Fibroblast of peridontal ligament (primary cell): ENCODE results near the gene PPP2R5A.
"Not testable (repeated sequence)": the region's sequence is repeated elsewhere in the genome, so short reads cannot be mapped to it uniquely, and the experiment has no call there.

Experiments used
- DNase-seq: peaks from one replicate; pipeline ENCODE4 v3.0.0-alpha.2; 2010; ENCODE audit errors: extremely low read depth

PPP2R5A gene

GRCh38 chr1:212355230-212355969 lies 70.2 kb downstream of the PPP2R5A start:
- DNase-seq: peak; percentile 63

- no peak for DNase-seq
Measured at GRCh38 chr1:212359794-212360479, 74.7 kb downstream of the PPP2R5A start.

GRCh38 chr1:212364985-212365384 lies 79.8 kb downstream of the PPP2R5A start:
- DNase-seq: no peak

GRCh38 chr1:212366901-212367300 lies 81.7 kb downstream of the PPP2R5A start:
- peak; percentile 62 for DNase-seq

- no peak for DNase-seq
Measured at GRCh38 chr1:212367474-212368072, 82.4 kb downstream of the PPP2R5A start.

GRCh38 chr1:212368073-212368484 lies 82.9 kb downstream of the PPP2R5A start:
- DNase-seq: peak; percentile 89

GRCh38 chr1:212375986-212376385 lies 90.8 kb downstream of the PPP2R5A start:
- no peak for DNase-seq

GRCh38 chr1:212377644-212378043 lies 92.4 kb downstream of the PPP2R5A start:
- DNase-seq: no peak

GRCh38 chr1:212379366-212379765 lies 94.2 kb downstream of the PPP2R5A start:
- no peak for DNase-seq

GRCh38 chr1:212381397-212382035 lies 96.3 kb downstream of the PPP2R5A start:
- DNase-seq: no peak

GRCh38 chr1:212386029-212386428 lies 100.8 kb downstream of the PPP2R5A start:
- DNase-seq: no peak

- DNase-seq: no peak
Measured at GRCh38 chr1:212388985-212389716, 103.9 kb downstream of the PPP2R5A start.

- not testable (repeated sequence) for DNase-seq
Measured at GRCh38 chr1:212395678-212396437, 110.6 kb downstream of the PPP2R5A start.

GRCh38 chr1:212396638-212397037 lies 111.4 kb downstream of the PPP2R5A start:
- DNase-seq: no peak

- no peak for DNase-seq
Measured at GRCh38 chr1:212397171-212397570, 112.0 kb downstream of the PPP2R5A start.

- no peak for DNase-seq
Measured at GRCh38 chr1:212401042-212401441, 115.8 kb downstream of the PPP2R5A start.

GRCh38 chr1:212401838-212402582 lies 116.8 kb downstream of the PPP2R5A start:
- DNase-seq: peak; percentile 59

- DNase-seq: no peak
Measured at GRCh38 chr1:212402666-212403321, 117.6 kb downstream of the PPP2R5A start.

- no peak for DNase-seq
Measured at GRCh38 chr1:212410231-212410820, 125.1 kb downstream of the PPP2R5A start.
